Neural cell (in vitro differentiated cells): Measurements from ENCODE around the gene SLC17A9.

Experiments used
- CTCF ChIP-seq: fragments of 450-650 bp; IDR thresholded peaks from 2 replicates; pipeline ENCODE4 v1.5.1; 2014; ENCODE audit warnings: antibody characterized with exemption, mild to moderate bottlenecking, moderate library complexity; ENCODE audit not compliant: poor library complexity, severe bottlenecking
- RAD21 ChIP-seq: fragments of 450-650 bp; conservative IDR thresholded peaks from 2 replicates; pipeline ENCODE4 v1.6.1; 2014; ENCODE audit warnings: antibody characterized with exemption, mild to moderate bottlenecking, moderate library complexity
- TF ChIP-seq, protein P1 (sequence below): IDR thresholded peaks from 2 replicates; pipeline ENCODE4 v1.6.1; 2012; ENCODE audit warnings: borderline replicate concordance

DNA sequence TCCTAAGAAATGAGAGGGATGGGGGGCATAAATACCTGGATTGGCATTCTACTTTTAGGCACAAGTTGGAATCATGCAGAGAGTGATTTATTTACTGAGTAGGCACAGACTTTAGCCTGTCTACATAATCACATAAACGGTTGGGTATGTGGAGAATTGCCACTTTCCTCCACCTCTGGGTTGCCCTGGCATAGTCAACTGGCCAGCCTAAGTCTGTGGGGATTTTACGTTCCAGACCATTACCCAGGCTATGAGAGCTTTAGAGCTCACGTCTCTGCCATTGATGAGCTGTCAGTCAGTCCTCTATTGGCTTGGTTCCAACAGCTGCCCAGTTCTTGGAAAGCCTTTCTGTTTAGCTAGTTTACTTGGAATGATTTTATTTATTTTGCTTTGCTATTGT lies 59.3 kb downstream of the SLC17A9 start:
- TF ChIP-seq CTCF (no peak), RAD21 (no peak)
- TF ChIP-seq, protein P1, sequence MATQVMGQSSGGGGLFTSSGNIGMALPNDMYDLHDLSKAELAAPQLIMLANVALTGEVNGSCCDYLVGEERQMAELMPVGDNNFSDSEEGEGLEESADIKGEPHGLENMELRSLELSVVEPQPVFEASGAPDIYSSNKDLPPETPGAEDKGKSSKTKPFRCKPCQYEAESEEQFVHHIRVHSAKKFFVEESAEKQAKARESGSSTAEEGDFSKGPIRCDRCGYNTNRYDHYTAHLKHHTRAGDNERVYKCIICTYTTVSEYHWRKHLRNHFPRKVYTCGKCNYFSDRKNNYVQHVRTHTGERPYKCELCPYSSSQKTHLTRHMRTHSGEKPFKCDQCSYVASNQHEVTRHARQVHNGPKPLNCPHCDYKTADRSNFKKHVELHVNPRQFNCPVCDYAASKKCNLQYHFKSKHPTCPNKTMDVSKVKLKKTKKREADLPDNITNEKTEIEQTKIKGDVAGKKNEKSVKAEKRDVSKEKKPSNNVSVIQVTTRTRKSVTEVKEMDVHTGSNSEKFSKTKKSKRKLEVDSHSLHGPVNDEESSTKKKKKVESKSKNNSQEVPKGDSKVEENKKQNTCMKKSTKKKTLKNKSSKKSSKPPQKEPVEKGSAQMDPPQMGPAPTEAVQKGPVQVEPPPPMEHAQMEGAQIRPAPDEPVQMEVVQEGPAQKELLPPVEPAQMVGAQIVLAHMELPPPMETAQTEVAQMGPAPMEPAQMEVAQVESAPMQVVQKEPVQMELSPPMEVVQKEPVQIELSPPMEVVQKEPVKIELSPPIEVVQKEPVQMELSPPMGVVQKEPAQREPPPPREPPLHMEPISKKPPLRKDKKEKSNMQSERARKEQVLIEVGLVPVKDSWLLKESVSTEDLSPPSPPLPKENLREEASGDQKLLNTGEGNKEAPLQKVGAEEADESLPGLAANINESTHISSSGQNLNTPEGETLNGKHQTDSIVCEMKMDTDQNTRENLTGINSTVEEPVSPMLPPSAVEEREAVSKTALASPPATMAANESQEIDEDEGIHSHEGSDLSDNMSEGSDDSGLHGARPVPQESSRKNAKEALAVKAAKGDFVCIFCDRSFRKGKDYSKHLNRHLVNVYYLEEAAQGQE: no peak
